ENCODE results near the gene OR2V1. TPM values are rescaled to one million over a fixed set of nuclear protein-coding genes. Genes with fewer than 3 reads are reported as not detected.

Gene OR2V1
- total and polyA plus RNA-seq, 2 of the 4 experiments (the other 2 are of a cell fraction): not detected

- no peak for TF ChIP-seq FOS (IDR thresholded peaks at IDR 0.05; ENCODE audit: low read depth, low read length)
Observed at GRCh38 chr5:181149806-181150733, 19.1 kb upstream of the OR2V1 start (continued).

GRCh38 chr5:181149355-181149754 is 18.4 kb upstream of the OR2V1 start:
- Histone ChIP-seq H4K5ac (ENCODE audit: low read depth, low read length) (no peak overlapping the region), H3K4me2 (ENCODE audit: low read depth, low read length) (no peak overlapping the region), H2BK5ac (ENCODE audit: low read depth, low read length, poor library complexity, severe bottlenecking) (no peak overlapping the region), H2BK120ac (ENCODE audit: low read depth, low read length) (no peak overlapping the region), H3K36me3 (ENCODE audit: control insufficient read depth, insufficient read depth, low read length) (no peaks in the 10 kb centered on the region), H4K8ac (ENCODE audit: low read depth in 2 of 2, low read length in 2 of 2) (no peak overlapping the region), H2AK5ac (ENCODE audit: low read depth, low read length) (no peak overlapping the region), H2AK9ac (replicated peaks; ENCODE audit: low read depth, low read length, poor library complexity) (no peak overlapping the region), H3K56ac (ENCODE audit: extremely low read depth, insufficient read depth, low read length) (no peak overlapping the region), H4K20me1 (ENCODE audit: insufficient read depth, low read length) (no peaks in the 10 kb centered on the region), H3K4ac (ENCODE audit: low read depth, low read length) (no peak overlapping the region), H3K9me3 (ENCODE audit: control insufficient read depth, insufficient read depth, low read length) (no peaks in the 10 kb centered on the region), H2AFZ (replicated peaks; ENCODE audit: low read length, poor library complexity) (no peak overlapping the region), H3K23ac (ENCODE audit: low read depth, low read length) (no peak overlapping the region), H3K4me1 (ENCODE audit: control insufficient read depth, insufficient read depth, low read length) (no peaks in the 10 kb centered on the region; the same call in 1 of the 2 replicates), H3K27ac (ENCODE audit: insufficient read depth, low read length) (no peak overlapping the region), H3K9me1 (ENCODE audit: insufficient read depth, low read length) (no peaks in the 10 kb centered on the region), H3K9ac (ENCODE audit: low read depth, low read length) (no peak overlapping the region), H4K91ac (ENCODE audit: insufficient read depth, low read depth, low read length) (no peak overlapping the region), H3K79me1 (ENCODE audit: low read depth in 1 of 2, low read length in 2 of 2) (no peaks in the 10 kb centered on the region), H3K4me3 (ENCODE audit: insufficient read depth, low read depth, low read length) (no peak overlapping the region), H2BK15ac (ENCODE audit: low read depth, low read length) (no peak overlapping the region), H2BK20ac (ENCODE audit: low read depth, low read length) (no peak overlapping the region), H3K27me3 (ENCODE audit: control insufficient read depth, insufficient read depth, low read length) (no peaks in the 10 kb centered on the region), H3K18ac (ENCODE audit: low read depth, low read length) (no peak overlapping the region), H3K14ac (replicated peaks; ENCODE audit: low read depth, low read length) (no peak overlapping the region)
- dilution Hi-C loops (cut with HindIII; ENCODE audit: low sequenced_read_pairs, unreplicated experiment): no loop called here
- POLR2A ChIA-PET (ENCODE audit: unreplicated experiment): no interaction called here
- in situ Hi-C loops (cut with MboI; ENCODE audit: low sequenced_read_pairs): no loop called here
- TF ChIP-seq NFE2L2 (IDR thresholded peaks at IDR 0.05; ENCODE audit: low read depth, low read length) (no peak), USF2 (IDR thresholded peaks at IDR 0.05; ENCODE audit: low read depth, low read length) (no peak), RCOR1 (IDR thresholded peaks at IDR 0.05; ENCODE audit: insufficient replicate concordance, low read length) (no peak), RFX5 (IDR thresholded peaks at IDR 0.05; ENCODE audit: low read depth, low read length) (no peak), MAFK (IDR thresholded peaks at IDR 0.05; ENCODE audit: low read depth, low read length) (no peak), FOS (IDR thresholded peaks at IDR 0.05; ENCODE audit: low read depth, low read length) (no peak), BHLHE40 (IDR thresholded peaks at IDR 0.05; ENCODE audit: low read depth, low read length) (no peak), SMC3 (IDR thresholded peaks at IDR 0.05; ENCODE audit: low read depth, low read length) (no peak)
- no TSS peak for BruUV-seq (replicated peaks)
- DNase-seq (no peak), ATAC-seq (ENCODE audit: low read depth) (no peak)
- WGBS, 2 experiments (ENCODE audit: extremely low coverage in 2 of 2, insufficient read length in 1 of 2): 51% methylated on average over 3 of the region's 6 CpGs; no CpG with 5 or more reads in 1 of the 2 experiments
- intact Hi-C loops (cut with micrococcal nuclease): no loop called here
- CTCF ChIA-PET: no interaction called here
